ENCODE data around the gene PBX1.

PBX1 gene

GRCh38 chr1:164790081-164790480, 231.1 kb downstream of the PBX1 start:
- no peak for DNase-seq

- DNase-seq, result no peak
Measured at GRCh38 chr1:164792410-164793004, 233.5 kb downstream of the PBX1 start.

GRCh38 chr1:164794356-164794755, 235.4 kb downstream of the PBX1 start:
- no peak for DNase-seq

GRCh38 chr1:164796916-164797315, 237.9 kb downstream of the PBX1 start:
- DNase-seq, result no peak

- no peak for DNase-seq
Measured at GRCh38 chr1:164801246-164801731, 242.3 kb downstream of the PBX1 start.

GRCh38 chr1:164801791-164802502, 243.0 kb downstream of the PBX1 start:
- no peak for DNase-seq

- DNase-seq, result no peak
Measured at GRCh38 chr1:164802529-164803282, 243.7 kb downstream of the PBX1 start.

- no peak for DNase-seq
Measured at GRCh38 chr1:164803366-164803765, 244.4 kb downstream of the PBX1 start.

GRCh38 chr1:164804366-164804765, 245.4 kb downstream of the PBX1 start:
- DNase-seq, result no peak

GRCh38 chr1:164805399-164805798, 246.4 kb downstream of the PBX1 start:
- DNase-seq, result no peak

- DNase-seq, result no peak
Measured at GRCh38 chr1:164806531-164806930, 247.5 kb downstream of the PBX1 start.

- no peak for DNase-seq
Measured at GRCh38 chr1:164813776-164814175, 254.8 kb downstream of the PBX1 start.

GRCh38 chr1:164821648-164822047, 262.7 kb downstream of the PBX1 start:
- DNase-seq, result no peak

GRCh38 chr1:164823486-164824279, 264.7 kb downstream of the PBX1 start:
- no peak for DNase-seq

GRCh38 chr1:164824542-164824941, 265.6 kb downstream of the PBX1 start:
- DNase-seq, result no peak

GRCh38 chr1:164830628-164831027, 271.6 kb downstream of the PBX1 start:
- no peak for DNase-seq

- DNase-seq, result no peak
Measured at GRCh38 chr1:164834641-164835040, 275.7 kb downstream of the PBX1 start.

- DNase-seq, result no peak
Measured at GRCh38 chr1:164836614-164837018, 277.6 kb downstream of the PBX1 start.

- no peak for DNase-seq
Measured at GRCh38 chr1:164838786-164839185, 279.8 kb downstream of the PBX1 start.

GRCh38 chr1:164840936-164841335, 282.0 kb downstream of the PBX1 start:
- no peak for DNase-seq

- DNase-seq, result no peak
Measured at GRCh38 chr1:164841702-164842465, 282.9 kb downstream of the PBX1 start.

- no peak for DNase-seq
Measured at GRCh38 chr1:164842870-164843269, 283.9 kb downstream of the PBX1 start.

Measured in activated naive CD4-positive, alpha-beta T cell (primary cell).